Thoracic aorta (tissue), 2 donors: ENCODE results near the gene PAK4. TPM values are rescaled to one million over a fixed set of nuclear protein-coding genes. Genes with fewer than 3 reads are reported as not detected.
A peak's percentile ranks its signal among the peaks of the same experiment; 100 is the strongest.

Source experiments
- ATAC-seq: fragments of 150-250 bp; one replicate; pipeline ENCODE4 v1.8.0; 2017; ENCODE audit warnings: low read depth; ENCODE audit not compliant: insufficient number of reproducible peaks, low FRiP score
- DNase-seq: peaks from one replicate; pipeline ENCODE4 v3.0.0-alpha.2; 2020; ENCODE audit warnings: low spot score
- H3K27ac ChIP-seq, 2 donors: fragments of 200-600 bp; sonication (generic); 1 replicate in 1 of 2; 2 replicates in 1 of 2; pipeline ENCODE4 v1.5.1; 2016; ENCODE audit warnings: mild to moderate bottlenecking in 2 of 2, moderate library complexity in 2 of 2
- H3K27me3 ChIP-seq: fragments of 200-600 bp; sonication (generic); replicated peaks from 2 replicates; pipeline ENCODE4 v1.6.0; 2016; ENCODE audit warnings: mild to moderate bottlenecking; ENCODE audit not compliant: insufficient read depth
- H3K36me3 ChIP-seq: fragments of 200-600 bp; sonication (generic); one replicate; pipeline ENCODE4 v1.5.1; 2016
- H3K4me1 ChIP-seq, 2 donors: fragments of 200-600 bp; sonication (generic); 1 replicate in 1 of 2; 2 replicates in 1 of 2; pipeline versions ENCODE4 v1.5.1 to v1.6.0; 2016; ENCODE audit warnings: low read depth in 2 of 2, mild to moderate bottlenecking in 1 of 2; ENCODE audit not compliant: control insufficient read depth in 1 of 2
- H3K4me3 ChIP-seq: fragments of 200-600 bp; sonication (generic); 2 replicates; pipeline ENCODE4 v1.5.1; 2016; ENCODE audit warnings: mild to moderate bottlenecking
- H3K9me3 ChIP-seq: fragments of 200-600 bp; sonication (generic); 2 replicates; pipeline ENCODE4 v1.5.1; 2016
- total RNA-seq, 2 donors: library from RNA; depleted of rRNA; stranded (reverse); fragments of >200 nt; gene quantifications; one replicate each; pipeline versions ENCODE4 v1.1.0 to v1.2.3, GENCODE V29; 2016
- TF ChIP-seq, protein P1 (sequence below): fragments of 200-600 bp; sonication (generic); IDR thresholded peaks from one replicate; pipeline ENCODE4 v1.5.1; 2019; ENCODE audit warnings: antibody characterized with exemption

Gene PAK4
- total RNA-seq, 2 donors from 2014 or later: 7.4 to 8.7 TPM

DNA sequence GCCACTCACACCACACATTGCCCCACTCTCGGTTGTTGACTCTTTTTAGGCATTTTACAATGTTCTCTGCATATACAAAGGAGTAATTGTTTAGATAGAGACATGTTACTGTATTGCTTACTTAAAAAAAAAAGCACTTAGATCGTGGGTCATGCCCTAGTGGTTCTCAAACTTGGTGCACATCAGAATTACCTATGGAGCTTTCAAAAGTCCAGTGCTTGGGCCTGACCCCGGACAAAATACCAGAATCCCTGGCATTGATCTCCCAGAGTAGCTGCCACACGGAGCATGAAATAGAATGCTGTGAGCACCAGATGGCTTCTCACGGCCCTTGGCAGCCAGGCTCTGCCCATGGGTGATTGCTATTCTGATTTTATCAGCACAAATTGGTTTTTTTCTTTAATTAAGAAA is 21.4 kb upstream of the PAK4 start:
- H3K27ac ChIP-seq: no peak overlapping the region
- H3K4me1 ChIP-seq: no peaks in the 10 kb centered on the region
- no peaks in the 10 kb centered on the region for H3K27me3 ChIP-seq
- H3K4me3 ChIP-seq: no peak overlapping the region
- ATAC-seq: no peak
- H3K36me3 ChIP-seq: no peaks in the 10 kb centered on the region
- no peak for DNase-seq
- H3K9me3 ChIP-seq: no peaks in the 10 kb centered on the region
- TF ChIP-seq, protein P1, sequence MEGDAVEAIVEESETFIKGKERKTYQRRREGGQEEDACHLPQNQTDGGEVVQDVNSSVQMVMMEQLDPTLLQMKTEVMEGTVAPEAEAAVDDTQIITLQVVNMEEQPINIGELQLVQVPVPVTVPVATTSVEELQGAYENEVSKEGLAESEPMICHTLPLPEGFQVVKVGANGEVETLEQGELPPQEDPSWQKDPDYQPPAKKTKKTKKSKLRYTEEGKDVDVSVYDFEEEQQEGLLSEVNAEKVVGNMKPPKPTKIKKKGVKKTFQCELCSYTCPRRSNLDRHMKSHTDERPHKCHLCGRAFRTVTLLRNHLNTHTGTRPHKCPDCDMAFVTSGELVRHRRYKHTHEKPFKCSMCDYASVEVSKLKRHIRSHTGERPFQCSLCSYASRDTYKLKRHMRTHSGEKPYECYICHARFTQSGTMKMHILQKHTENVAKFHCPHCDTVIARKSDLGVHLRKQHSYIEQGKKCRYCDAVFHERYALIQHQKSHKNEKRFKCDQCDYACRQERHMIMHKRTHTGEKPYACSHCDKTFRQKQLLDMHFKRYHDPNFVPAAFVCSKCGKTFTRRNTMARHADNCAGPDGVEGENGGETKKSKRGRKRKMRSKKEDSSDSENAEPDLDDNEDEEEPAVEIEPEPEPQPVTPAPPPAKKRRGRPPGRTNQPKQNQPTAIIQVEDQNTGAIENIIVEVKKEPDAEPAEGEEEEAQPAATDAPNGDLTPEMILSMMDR: no peak

DNA sequence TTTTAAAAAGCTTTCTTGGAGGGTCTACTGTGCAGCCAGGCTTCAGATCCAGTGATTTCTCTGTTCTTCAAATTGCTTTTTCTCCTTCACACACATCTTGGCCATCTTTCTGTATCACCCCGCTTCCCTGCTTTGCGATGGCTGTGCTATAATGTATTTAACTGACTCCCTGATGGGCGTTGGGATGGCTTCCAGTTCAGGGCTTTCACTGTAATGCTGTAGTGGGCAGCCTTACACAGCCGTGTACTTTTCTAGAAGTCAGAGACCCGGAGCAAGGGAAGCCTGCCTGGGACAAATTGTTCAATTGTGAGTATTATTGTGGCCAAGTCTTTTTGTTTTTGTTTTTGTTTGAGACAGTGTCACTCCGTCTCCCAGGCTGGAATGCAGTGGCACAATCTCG is 19.4 kb upstream of the PAK4 start:
- H3K4me1 ChIP-seq: no peaks in the 10 kb centered on the region
- H3K27me3 ChIP-seq: no peaks in the 10 kb centered on the region
- no peaks in the 10 kb centered on the region for H3K36me3 ChIP-seq
- ATAC-seq: no peak
- H3K27ac ChIP-seq: no peak overlapping the region
- no peak for DNase-seq
- H3K4me3 ChIP-seq: no peak overlapping the region
- no peaks in the 10 kb centered on the region for H3K9me3 ChIP-seq
- TF ChIP-seq, protein P1: no peak

DNA sequence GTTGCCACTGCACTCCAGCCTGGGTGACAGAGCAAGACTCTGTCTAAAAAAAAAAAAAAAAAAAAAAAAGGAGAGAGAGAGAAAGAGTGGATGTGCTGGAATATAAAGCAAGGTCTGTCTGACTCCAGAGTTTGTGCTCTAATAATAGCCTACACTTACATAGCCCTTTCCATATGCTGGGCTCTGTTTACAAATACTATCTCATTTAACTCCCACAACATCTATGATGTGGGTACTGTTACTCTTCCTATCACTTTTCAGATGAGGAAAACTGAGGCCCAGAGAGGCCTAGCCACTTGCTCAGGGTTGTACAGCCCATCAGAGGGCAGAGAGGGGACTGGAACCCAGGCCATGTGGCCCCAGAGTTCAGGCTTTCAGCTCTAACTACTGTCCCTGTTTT is 15.9 kb upstream of the PAK4 start:
- ATAC-seq (no peak), DNase-seq (no peak)
- no peak overlapping the region for H3K4me3 ChIP-seq
- H3K4me1 ChIP-seq: no peaks in the 10 kb centered on the region
- no peaks in the 10 kb centered on the region for H3K9me3 ChIP-seq
- TF ChIP-seq, protein P1: no peak
- H3K27ac ChIP-seq: no peak overlapping the region
- H3K27me3 ChIP-seq: no peaks in the 10 kb centered on the region
- no peaks in the 10 kb centered on the region for H3K36me3 ChIP-seq

DNA sequence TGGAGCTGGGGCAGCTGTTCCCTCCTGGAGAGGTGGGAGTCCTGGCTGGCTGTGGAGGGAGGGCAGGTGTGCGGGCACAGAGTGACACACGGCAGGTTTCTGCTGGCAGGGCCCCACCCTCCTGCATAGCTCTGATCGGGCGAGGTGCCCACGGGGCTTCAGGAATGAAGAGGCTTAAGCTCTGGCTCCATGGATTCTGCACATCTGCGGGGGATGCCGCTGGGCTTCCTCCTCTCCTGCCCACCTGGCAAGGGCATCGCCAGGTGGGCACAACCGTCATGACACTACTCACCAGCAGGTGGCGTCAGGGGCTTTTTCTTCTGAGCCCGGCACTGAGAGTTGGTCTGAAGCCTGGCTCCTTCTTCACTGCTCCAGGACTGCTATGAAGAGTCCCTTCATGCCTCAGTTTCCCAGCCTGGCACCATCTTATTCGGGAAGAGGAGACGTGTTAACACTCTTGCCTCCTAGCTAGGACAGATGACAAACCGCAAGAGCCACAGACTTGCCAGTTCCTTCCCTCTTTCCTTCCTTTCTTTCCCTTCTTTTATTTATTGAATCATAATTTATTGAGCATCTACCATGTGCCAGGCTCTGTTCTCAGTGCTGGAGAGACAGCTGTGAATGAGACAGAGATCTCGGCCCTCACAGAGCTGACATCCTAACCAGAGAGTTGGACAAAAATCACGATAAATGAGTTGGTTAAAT is 15.2 kb upstream of the PAK4 start:
- Histone ChIP-seq H3K27ac (no peak overlapping the region), H3K4me1 (no peaks in the 10 kb centered on the region), H3K4me3 (no peak overlapping the region), H3K36me3 (no peaks in the 10 kb centered on the region), H3K27me3 (no peaks in the 10 kb centered on the region), H3K9me3 (no peaks in the 10 kb centered on the region)
- ATAC-seq: no peak
- TF ChIP-seq, protein P1: peak; percentile 68
- no peak for DNase-seq

DNA sequence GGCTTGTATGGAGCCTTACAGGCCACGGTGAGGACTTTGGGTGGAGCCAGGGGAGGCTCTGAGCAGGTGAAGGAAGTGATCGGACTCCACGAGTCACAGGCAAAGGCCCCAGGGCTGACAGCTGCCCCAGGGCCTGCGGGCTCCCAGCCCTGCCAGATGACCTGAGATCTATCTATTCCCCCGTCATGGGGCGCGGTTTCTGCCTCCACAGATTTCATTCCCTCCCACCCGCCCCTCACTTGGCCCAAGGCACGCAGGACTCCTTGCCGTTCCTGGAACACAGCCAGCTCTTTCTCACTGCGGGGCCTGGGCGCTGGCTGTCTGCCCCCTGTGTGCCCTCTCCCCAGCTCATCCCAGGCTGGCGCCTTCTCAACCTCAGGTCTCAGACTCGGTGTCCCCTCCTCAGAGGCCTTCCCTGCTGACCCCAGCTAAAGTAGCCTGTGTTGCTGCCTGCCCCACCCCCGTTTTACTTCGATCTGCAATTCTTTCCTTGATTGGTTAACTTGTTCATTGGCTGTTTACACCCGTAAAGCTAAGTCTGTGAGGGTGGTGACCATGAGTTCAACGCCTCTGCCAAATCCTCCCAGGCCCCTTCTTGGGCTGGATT is 13.9 kb upstream of the PAK4 start:
- no peak overlapping the region for H3K27ac ChIP-seq
- no peak overlapping the region for H3K4me3 ChIP-seq
- TF ChIP-seq, protein P1: no peak
- no peaks in the 10 kb centered on the region for H3K27me3 ChIP-seq
- H3K36me3 ChIP-seq: no peaks in the 10 kb centered on the region
- DNase-seq: no peak
- ATAC-seq: no peak
- H3K9me3 ChIP-seq: no peaks in the 10 kb centered on the region
- H3K4me1 ChIP-seq: no peaks in the 10 kb centered on the region
